OCI-LY7 (cell line): ENCODE data around the gene MYT1.
"Not testable (repeated sequence)": the region's sequence is repeated elsewhere in the genome, so short reads cannot be mapped to it uniquely, and the experiment has no call there.

ENCODE experiments used
- EZH2phosphoT487 ChIP-seq: fragments of 200-600 bp; sonication (generic); IDR thresholded peaks from 2 replicates; pipeline ENCODE4 v1.6.1; 2018; ENCODE audit warnings: low read depth, borderline replicate concordance, mild to moderate bottlenecking, mixed run types, antibody characterized with exemption, low read length, moderate library complexity, mixed read lengths
- TF ChIP-seq, protein P1 (sequence below): fragments of 200-600 bp; sonication (generic); conservative IDR thresholded peaks from 2 replicates; pipeline ENCODE4 v1.5.1; 2014; ENCODE audit warnings: mild to moderate bottlenecking, antibody characterized with exemption, low read length, moderate library complexity, mixed read lengths

- TF ChIP-seq, protein P1, sequence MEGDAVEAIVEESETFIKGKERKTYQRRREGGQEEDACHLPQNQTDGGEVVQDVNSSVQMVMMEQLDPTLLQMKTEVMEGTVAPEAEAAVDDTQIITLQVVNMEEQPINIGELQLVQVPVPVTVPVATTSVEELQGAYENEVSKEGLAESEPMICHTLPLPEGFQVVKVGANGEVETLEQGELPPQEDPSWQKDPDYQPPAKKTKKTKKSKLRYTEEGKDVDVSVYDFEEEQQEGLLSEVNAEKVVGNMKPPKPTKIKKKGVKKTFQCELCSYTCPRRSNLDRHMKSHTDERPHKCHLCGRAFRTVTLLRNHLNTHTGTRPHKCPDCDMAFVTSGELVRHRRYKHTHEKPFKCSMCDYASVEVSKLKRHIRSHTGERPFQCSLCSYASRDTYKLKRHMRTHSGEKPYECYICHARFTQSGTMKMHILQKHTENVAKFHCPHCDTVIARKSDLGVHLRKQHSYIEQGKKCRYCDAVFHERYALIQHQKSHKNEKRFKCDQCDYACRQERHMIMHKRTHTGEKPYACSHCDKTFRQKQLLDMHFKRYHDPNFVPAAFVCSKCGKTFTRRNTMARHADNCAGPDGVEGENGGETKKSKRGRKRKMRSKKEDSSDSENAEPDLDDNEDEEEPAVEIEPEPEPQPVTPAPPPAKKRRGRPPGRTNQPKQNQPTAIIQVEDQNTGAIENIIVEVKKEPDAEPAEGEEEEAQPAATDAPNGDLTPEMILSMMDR, result not testable (repeated sequence)
- not testable (repeated sequence) for TF ChIP-seq EZH2phosphoT487
Measured at GRCh38 chr20:64123517-64123916, 40.7 kb upstream of the MYT1 start.
